PC-9 (cell line): Measurements from ENCODE around the gene PRELP. TPM values are rescaled to one million over a fixed set of nuclear protein-coding genes. Genes with fewer than 3 reads are reported as not detected.

Experiments
- BruUV-seq: library from RNA; stranded (reverse); fragments of 400-500 nt; replicated peaks from 2 replicates; lab custom pipeline; 2021; lab: Mats Ljungman, UMichigan
- CTCF ChIA-PET: fragments of 300-600 bp; sonication (Branson Sonifier 250); formaldehyde crosslinking; loops from one replicate; lab custom pipeline; 2022; ENCODE audit warnings: antibody characterized with exemption; lab: Charles Lee
- POLR2A ChIA-PET: fragments of 300-600 bp; sonication (Branson Sonifier 250); formaldehyde crosslinking; loops from one replicate; lab custom pipeline; 2022; ENCODE audit warnings: antibody characterized with exemption; ENCODE audit not compliant: unreplicated experiment; lab: Charles Lee
- DNase-seq, 2 experiments: peaks; one replicate each; pipeline versions ENCODE4 v3.0.0 to v3.0.0-alpha.2; 2015 to 2022; ENCODE audit warnings: mixed read lengths in 1 of 2
- H2AFZ ChIP-seq: fragments of 200-600 bp; sonication (generic); 2 replicates; pipeline ENCODE4 v1.8.1; 2017; ENCODE audit warnings: antibody characterized with exemption
- H3F3A ChIP-seq: fragments of 200-600 bp; sonication (generic); 2 replicates; pipeline ENCODE4 v1.8.1; 2017; ENCODE audit warnings: antibody characterized with exemption, mild to moderate bottlenecking, low read depth; ENCODE audit not compliant: insufficient read depth
- H3K27ac ChIP-seq: fragments of 200-600 bp; sonication (generic); 2 replicates; pipeline ENCODE4 v1.6.1; 2016; ENCODE audit warnings: mixed run types
- H3K27me3 ChIP-seq: fragments of 200-600 bp; sonication (generic); 2 replicates; pipeline ENCODE4 v1.6.1; 2016; ENCODE audit warnings: low read depth, mixed run types; ENCODE audit not compliant: insufficient read depth
- H3K36me3 ChIP-seq: fragments of 200-600 bp; sonication (generic); 2 replicates; pipeline ENCODE4 v1.6.1; 2016; ENCODE audit warnings: low read depth, mixed run types
- H3K4me1 ChIP-seq: fragments of 200-600 bp; sonication (generic); replicated peaks from 2 replicates; pipeline ENCODE4 v1.6.1; 2016; ENCODE audit warnings: mixed run types; ENCODE audit not compliant: insufficient read depth
- H3K4me2 ChIP-seq: fragments of 200-600 bp; sonication (generic); 2 replicates; pipeline ENCODE4 v1.6.1; 2017; ENCODE audit warnings: mixed run types
- H3K4me3 ChIP-seq: fragments of 200-600 bp; sonication (generic); 2 replicates; pipeline ENCODE4 v1.6.1; 2016; ENCODE audit warnings: mixed run types
- H3K79me2 ChIP-seq: fragments of 200-600 bp; sonication (generic); 2 replicates; pipeline ENCODE4 v1.6.1; 2017; ENCODE audit warnings: low read depth, mixed run types
- H3K9me2 ChIP-seq: fragments of 200-600 bp; sonication (generic); 2 replicates; pipeline ENCODE4 v1.8.1; 2017; ENCODE audit warnings: mild to moderate bottlenecking; ENCODE audit not compliant: insufficient read depth
- H3K9me3 ChIP-seq: fragments of 200-600 bp; sonication (generic); 2 replicates; pipeline ENCODE4 v1.8.1; 2016; ENCODE audit warnings: low read depth; ENCODE audit not compliant: insufficient read depth
- H4K20me1 ChIP-seq: fragments of 200-600 bp; sonication (generic); 2 replicates; pipeline ENCODE4 v1.8.1; 2017; ENCODE audit not compliant: insufficient read depth
- EZH2 ChIP-seq: fragments of 200-600 bp; sonication (generic); IDR thresholded peaks from 2 replicates; pipeline ENCODE4 v1.8.0; 2017; ENCODE audit warnings: antibody characterized with exemption, low read depth
- intact Hi-C: fragments of 100-400 bp; cut with micrococcal nuclease; formaldehyde crosslinking; loops from one replicate; pipeline ENCODE4 v1.10.0; 2022; ENCODE audit not compliant: unreplicated experiment
- total RNA-seq: library from RNA; stranded (reverse); gene quantifications from 2 replicates; pipeline ENCODE4 v1.2.3, GENCODE V29; 2021
- TF ChIP-seq, protein P1 (sequence below): fragments of 200-600 bp; sonication (generic); conservative IDR thresholded peaks from 2 replicates; pipeline ENCODE4 v1.6.1; 2017; ENCODE audit warnings: mixed run types, antibody characterized with exemption, mild to moderate bottlenecking, moderate library complexity

The PRELP gene
- total RNA-seq, 1 experiment from 2014 or later: not detected

DNA sequence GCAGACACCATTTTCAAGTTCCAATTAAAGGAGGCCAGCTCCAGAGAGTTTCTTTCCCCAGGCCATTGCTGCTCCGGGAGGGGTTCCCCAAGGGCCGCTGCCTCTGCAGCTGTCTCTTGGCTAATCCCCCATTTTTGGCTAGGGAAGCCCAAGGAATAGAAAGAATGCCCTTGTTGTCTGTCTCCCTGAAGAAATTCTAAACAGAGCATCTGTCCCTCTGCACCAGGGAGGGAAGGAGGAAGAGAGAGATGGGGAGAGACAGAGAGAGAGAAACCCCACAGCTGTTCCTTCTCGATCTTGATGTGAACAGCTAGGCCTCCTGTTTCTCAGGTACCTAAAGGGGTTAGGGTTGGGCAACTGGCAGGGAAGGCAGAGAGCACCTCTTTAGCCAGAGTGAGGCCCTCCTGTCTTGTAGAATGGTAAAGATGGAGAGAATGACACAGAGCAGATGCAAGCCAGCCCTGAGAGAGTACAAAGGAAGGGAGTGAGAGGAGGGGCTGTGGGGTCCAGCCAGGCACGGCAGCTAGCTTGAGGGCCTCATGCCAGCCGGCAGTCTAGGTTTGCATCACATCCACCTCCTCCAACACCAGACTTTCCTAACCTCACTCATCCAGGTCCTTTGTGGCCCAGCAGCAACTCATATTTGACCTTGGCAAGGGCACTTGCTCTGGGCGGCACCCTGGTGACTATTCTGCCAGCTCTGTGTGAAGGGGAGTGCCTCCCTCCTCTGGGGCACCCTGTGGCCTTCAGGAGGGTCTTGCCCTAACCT is 31.4 kb downstream of the PRELP start:
- peaks cover 17% of the 10 kb centered on the region for H3F3A ChIP-seq
- BruUV-seq: no TSS peak
- POLR2A ChIA-PET: no interaction called here
- no peaks in the 10 kb centered on the region for H3K27me3 ChIP-seq
- H4K20me1 ChIP-seq: no peaks in the 10 kb centered on the region
- no peak overlapping the region for H3K27ac ChIP-seq
- H3K79me2 ChIP-seq: no peaks in the 10 kb centered on the region
- DNase-seq: no peak
- no peaks in the 10 kb centered on the region for H3K36me3 ChIP-seq
- CTCF ChIA-PET: interaction anchor here (0.6 to 1.0 kb wide), 2 partner anchors 172 to 180 kb away, joined by 5 read pairs; no protein-coding TSS in a partner anchor
- no peaks in the 10 kb centered on the region for H3K9me2 ChIP-seq
- no peak overlapping the region for H3K4me2 ChIP-seq
- H2AFZ ChIP-seq: no peak overlapping the region
- TF ChIP-seq, protein P1, sequence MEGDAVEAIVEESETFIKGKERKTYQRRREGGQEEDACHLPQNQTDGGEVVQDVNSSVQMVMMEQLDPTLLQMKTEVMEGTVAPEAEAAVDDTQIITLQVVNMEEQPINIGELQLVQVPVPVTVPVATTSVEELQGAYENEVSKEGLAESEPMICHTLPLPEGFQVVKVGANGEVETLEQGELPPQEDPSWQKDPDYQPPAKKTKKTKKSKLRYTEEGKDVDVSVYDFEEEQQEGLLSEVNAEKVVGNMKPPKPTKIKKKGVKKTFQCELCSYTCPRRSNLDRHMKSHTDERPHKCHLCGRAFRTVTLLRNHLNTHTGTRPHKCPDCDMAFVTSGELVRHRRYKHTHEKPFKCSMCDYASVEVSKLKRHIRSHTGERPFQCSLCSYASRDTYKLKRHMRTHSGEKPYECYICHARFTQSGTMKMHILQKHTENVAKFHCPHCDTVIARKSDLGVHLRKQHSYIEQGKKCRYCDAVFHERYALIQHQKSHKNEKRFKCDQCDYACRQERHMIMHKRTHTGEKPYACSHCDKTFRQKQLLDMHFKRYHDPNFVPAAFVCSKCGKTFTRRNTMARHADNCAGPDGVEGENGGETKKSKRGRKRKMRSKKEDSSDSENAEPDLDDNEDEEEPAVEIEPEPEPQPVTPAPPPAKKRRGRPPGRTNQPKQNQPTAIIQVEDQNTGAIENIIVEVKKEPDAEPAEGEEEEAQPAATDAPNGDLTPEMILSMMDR: no peak
- no peak for TF ChIP-seq EZH2
- no peak overlapping the region for H3K4me3 ChIP-seq
- no peaks in the 10 kb centered on the region for H3K9me3 ChIP-seq
- H3K4me1 ChIP-seq: peaks cover 25% of the 10 kb centered on the region
- intact Hi-C loops: no loop called here

DNA sequence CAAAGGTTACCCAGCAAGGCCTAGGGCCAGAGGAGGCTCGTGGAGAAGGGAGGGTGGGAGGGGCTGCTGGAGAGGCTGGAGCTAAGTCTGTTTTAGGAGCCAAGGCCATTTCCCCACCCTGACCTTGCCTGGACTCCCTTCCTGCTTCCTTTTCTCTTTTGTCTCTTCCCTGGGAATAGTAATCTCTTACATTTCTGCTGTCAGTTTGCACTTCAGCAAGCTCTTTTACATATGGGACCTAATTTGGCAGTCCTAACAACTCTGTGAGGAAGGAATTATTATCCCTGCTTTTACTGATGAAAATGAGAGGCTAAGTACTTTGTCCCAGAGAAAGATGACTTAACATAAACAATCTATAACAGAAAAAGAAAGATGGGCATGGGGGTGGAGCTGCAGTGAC is 32.2 kb downstream of the PRELP start:
- Histone ChIP-seq H3K4me2 (no peak overlapping the region), H3F3A (peaks cover 24% of the 10 kb centered on the region), H3K9me2 (no peaks in the 10 kb centered on the region), H3K27ac (no peak overlapping the region), H3K36me3 (no peaks in the 10 kb centered on the region), H3K9me3 (no peaks in the 10 kb centered on the region), H2AFZ (no peak overlapping the region), H4K20me1 (no peaks in the 10 kb centered on the region), H3K4me3 (no peak overlapping the region), H3K79me2 (no peaks in the 10 kb centered on the region), H3K4me1 (peaks cover 32% of the 10 kb centered on the region), H3K27me3 (no peaks in the 10 kb centered on the region)
- DNase-seq: no peak
- intact Hi-C loops: no loop called here
- ChIA-PET POLR2A (interaction anchor here (1.0 kb wide), 1 partner anchor 19 kb away, joined by 4 read pairs; no protein-coding TSS in a partner anchor), CTCF (interaction anchor here (0.6 to 1.0 kb wide), 2 partner anchors 173 to 179 kb away, joined by 5 read pairs; no protein-coding TSS in a partner anchor)
- no TSS peak for BruUV-seq
- TF ChIP-seq, protein P1: no peak
- TF ChIP-seq EZH2: no peak

DNA sequence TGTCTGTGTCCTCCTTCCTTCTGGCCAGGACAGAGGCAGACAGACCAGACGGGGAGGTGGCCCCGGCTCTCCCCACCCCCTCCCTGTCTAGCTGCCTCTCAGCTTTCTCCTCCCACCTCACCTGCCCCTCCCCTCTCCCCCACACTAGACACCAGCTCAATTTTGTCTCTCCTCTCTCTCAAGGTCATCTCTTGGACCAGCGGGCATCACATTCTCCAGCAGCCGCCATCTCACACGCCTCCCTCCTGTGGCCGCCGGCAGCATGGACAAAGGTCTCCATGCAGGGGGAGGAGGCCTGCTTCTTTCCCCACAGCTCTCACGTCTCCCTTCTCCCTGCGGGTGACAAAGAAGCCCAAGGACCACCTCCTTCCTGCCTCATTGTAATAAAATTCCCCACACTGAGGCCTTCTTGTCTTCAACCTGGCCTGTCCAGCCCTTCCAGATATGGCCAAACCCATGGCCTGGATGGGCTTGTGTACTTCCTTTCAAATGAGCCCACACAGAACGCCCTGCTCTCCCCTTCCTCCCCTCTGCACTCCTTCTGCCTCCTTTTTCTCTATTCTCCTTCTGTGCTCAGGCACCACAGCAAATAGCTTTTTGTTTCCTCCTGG is 33.0 kb downstream of the PRELP start:
- DNase-seq: no peak
- peaks cover 31% of the 10 kb centered on the region for H3F3A ChIP-seq
- no peaks in the 10 kb centered on the region for H3K9me2 ChIP-seq
- H3K9me3 ChIP-seq: no peaks in the 10 kb centered on the region
- no peaks in the 10 kb centered on the region for H3K36me3 ChIP-seq
- no TSS peak for BruUV-seq
- TF ChIP-seq, protein P1: no peak
- TF ChIP-seq EZH2: no peak
- no peak overlapping the region for H2AFZ ChIP-seq
- CTCF ChIA-PET: interaction anchor here (0.6 to 1.2 kb wide), 5 partner anchors 11 to 267 kb away, joined by 3 to 9 read pairs (median 3); no protein-coding TSS in a partner anchor
- H3K27ac ChIP-seq: no peak overlapping the region
- POLR2A ChIA-PET: interaction anchor here (0.5 to 1.0 kb wide), 3 partner anchors 18 to 118 kb away, joined by 3 to 4 read pairs (median 3); partner anchors contain the start of gene ATP2B4
- no peaks in the 10 kb centered on the region for H3K79me2 ChIP-seq
- H3K4me3 ChIP-seq: no peak overlapping the region
- H3K4me2 ChIP-seq: no peak overlapping the region
- intact Hi-C loops: no loop called here
- H3K4me1 ChIP-seq: peaks cover 39% of the 10 kb centered on the region
- no peaks in the 10 kb centered on the region for H4K20me1 ChIP-seq
- no peaks in the 10 kb centered on the region for H3K27me3 ChIP-seq
